ENCODE data around the gene CCDC54. TPM values are rescaled to one million over a fixed set of nuclear protein-coding genes. Genes with fewer than 3 reads are reported as not detected.

Gene CCDC54
- total RNA-seq, 1 donor from 2014 or later = not detected

- TF ChIP-seq EZH2phosphoT487 (IDR thresholded peaks at IDR 0.05) = no peak
- no peak for TF ChIP-seq CTCF (IDR thresholded peaks at IDR 0.05)
- no peak for TF ChIP-seq EZH2 (IDR thresholded peaks at IDR 0.05)
- Histone ChIP-seq H3K9me3 (ENCODE audit: low read depth) (no peaks in the 10 kb centered on the region), H3K4me3 (no peak overlapping the region), H3K27ac (no peak overlapping the region), H3F3A (ENCODE audit: low read depth) (no peaks in the 10 kb centered on the region), H2AFZ (replicated peaks) (no peak overlapping the region), H3K79me2 (ENCODE audit: low read depth) (no peaks in the 10 kb centered on the region), H3K4me1 (no peaks in the 10 kb centered on the region), H3K4me2 (no peak overlapping the region), H3K27me3 (no peaks in the 10 kb centered on the region), H4K20me1 (ENCODE audit: low read depth) (no peaks in the 10 kb centered on the region), H3K36me3 (no peaks in the 10 kb centered on the region), H3K9ac (no peak overlapping the region)
- Mint-ChIP-seq H3K27me3 (ENCODE audit: insufficient read depth, low read depth) (no peaks in the 10 kb centered on the region), H3K9me3 (no peaks in the 10 kb centered on the region), H3K4me3 (no peak overlapping the region), H3K36me3 (no peaks in the 10 kb centered on the region), H3K4me1 (no peaks in the 10 kb centered on the region), H3K27ac (no peak overlapping the region)
- no peak for DNase-seq (ENCODE audit: low spot score)
These were observed 7.2 kb downstream of the CCDC54 start for GRCh38 chr3:107384428-107384827.

GRCh38 chr3:107384907-107385306 is 7.7 kb downstream of the CCDC54 start:
- H3K27me3 ChIP-seq = no peaks in the 10 kb centered on the region
- H3K27ac ChIP-seq = no peak overlapping the region
- H3F3A ChIP-seq (ENCODE audit: low read depth) = no peaks in the 10 kb centered on the region
- H2AFZ ChIP-seq (replicated peaks) = no peak overlapping the region
- Mint-ChIP-seq H3K27me3 (ENCODE audit: insufficient read depth, low read depth) (no peaks in the 10 kb centered on the region), H3K4me3 (no peak overlapping the region), H3K4me1 (no peaks in the 10 kb centered on the region), H3K27ac (no peak overlapping the region), H3K36me3 (no peaks in the 10 kb centered on the region), H3K9me3 (no peaks in the 10 kb centered on the region)
- H4K20me1 ChIP-seq (ENCODE audit: low read depth) = no peaks in the 10 kb centered on the region
- H3K4me3 ChIP-seq = no peak overlapping the region
- H3K36me3 ChIP-seq = no peaks in the 10 kb centered on the region
- H3K9me3 ChIP-seq (ENCODE audit: low read depth) = no peaks in the 10 kb centered on the region
- no peak overlapping the region for H3K9ac ChIP-seq
- H3K4me1 ChIP-seq = no peaks in the 10 kb centered on the region
- H3K4me2 ChIP-seq = no peak overlapping the region
- TF ChIP-seq EZH2phosphoT487 (IDR thresholded peaks at IDR 0.05) (no peak), EZH2 (IDR thresholded peaks at IDR 0.05) (no peak), CTCF (IDR thresholded peaks at IDR 0.05) (no peak)
- H3K79me2 ChIP-seq (ENCODE audit: low read depth) = no peaks in the 10 kb centered on the region
- no peak for DNase-seq (ENCODE audit: low spot score)

- no peaks in the 10 kb centered on the region for H3K36me3 Mint-ChIP-seq
- Histone ChIP-seq H3K4me2 (no peak overlapping the region), H3K27ac (no peak overlapping the region), H3K36me3 (no peaks in the 10 kb centered on the region), H3K79me2 (ENCODE audit: low read depth) (no peaks in the 10 kb centered on the region), H4K20me1 (ENCODE audit: low read depth) (no peaks in the 10 kb centered on the region), H3K9me3 (ENCODE audit: low read depth) (no peaks in the 10 kb centered on the region), H3K4me3 (no peak overlapping the region), H3F3A (ENCODE audit: low read depth) (no peaks in the 10 kb centered on the region), H2AFZ (replicated peaks) (no peak overlapping the region), H3K27me3 (no peaks in the 10 kb centered on the region), H3K4me1 (no peaks in the 10 kb centered on the region), H3K9ac (no peak overlapping the region)
- no peaks in the 10 kb centered on the region for H3K27me3 Mint-ChIP-seq (ENCODE audit: insufficient read depth, low read depth)
- TF ChIP-seq EZH2phosphoT487 (IDR thresholded peaks at IDR 0.05) (no peak), CTCF (IDR thresholded peaks at IDR 0.05) (no peak), EZH2 (IDR thresholded peaks at IDR 0.05) (no peak)
- H3K4me1 Mint-ChIP-seq = no peaks in the 10 kb centered on the region
- no peaks in the 10 kb centered on the region for H3K9me3 Mint-ChIP-seq
- no peak overlapping the region for H3K4me3 Mint-ChIP-seq
- no peak for DNase-seq (ENCODE audit: low spot score)
- no peak overlapping the region for H3K27ac Mint-ChIP-seq
These were observed 10.3 kb downstream of the CCDC54 start for GRCh38 chr3:107387555-107387954.

Data from neural progenitor cell (in vitro differentiated cells).